GM10847 (cell line): ENCODE measurements around the gene TTC19.

Experiments
- POLR2A ChIP-seq: IDR thresholded peaks from 2 replicates; pipeline ENCODE4 v1.6.1; 2011; ENCODE audit not compliant: insufficient read length; ENCODE audit errors: extremely low read depth

Gene TTC19

DNA sequence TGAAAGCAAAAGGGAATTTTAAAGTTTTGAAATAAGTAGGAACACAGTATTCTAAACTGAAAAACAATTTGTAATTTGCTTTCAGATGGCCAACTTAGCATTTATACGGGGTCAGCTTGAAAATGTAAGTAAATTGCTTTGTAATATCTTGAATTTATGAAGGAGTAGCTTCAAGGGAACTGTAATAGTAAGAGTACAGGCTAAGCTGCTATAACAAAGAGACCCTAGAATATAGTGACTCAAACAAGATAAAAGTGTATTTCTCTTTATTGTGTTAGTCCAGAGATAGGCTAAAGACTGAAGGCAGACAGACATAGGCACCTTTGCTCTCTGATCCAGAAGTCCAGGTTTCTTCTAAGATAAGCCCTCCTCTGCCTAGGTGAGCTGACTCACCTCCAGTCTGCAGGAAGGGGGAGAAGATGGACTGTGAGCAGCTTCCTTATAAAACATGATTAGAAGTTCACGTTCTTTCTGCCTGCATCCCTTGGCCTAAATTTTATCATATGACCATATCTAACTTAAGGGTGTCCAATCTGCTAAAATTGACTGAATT, 3.2 kb downstream of the TTC19 start:
- no peak for TF ChIP-seq POLR2A

DNA sequence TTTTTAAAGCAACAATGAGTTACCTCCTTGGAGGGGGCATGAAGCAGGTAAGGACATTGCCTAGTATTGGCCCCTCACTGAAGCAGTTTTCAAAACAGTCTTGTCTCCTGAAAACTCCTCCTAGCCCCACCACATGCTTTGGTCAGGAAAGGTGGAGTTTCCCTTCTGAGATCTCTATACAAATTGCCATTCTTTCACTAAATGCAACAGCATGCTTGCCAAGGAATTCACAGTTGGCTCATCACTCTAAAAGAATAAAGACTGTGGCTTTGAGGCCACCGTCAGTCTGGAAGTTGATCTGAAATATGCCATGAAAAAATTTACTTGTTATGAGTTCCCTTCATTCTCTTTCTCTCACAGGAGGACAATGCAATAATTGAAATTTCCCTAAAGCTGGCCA, 4.2 kb downstream of the TTC19 start:
- no peak for TF ChIP-seq POLR2A

DNA sequence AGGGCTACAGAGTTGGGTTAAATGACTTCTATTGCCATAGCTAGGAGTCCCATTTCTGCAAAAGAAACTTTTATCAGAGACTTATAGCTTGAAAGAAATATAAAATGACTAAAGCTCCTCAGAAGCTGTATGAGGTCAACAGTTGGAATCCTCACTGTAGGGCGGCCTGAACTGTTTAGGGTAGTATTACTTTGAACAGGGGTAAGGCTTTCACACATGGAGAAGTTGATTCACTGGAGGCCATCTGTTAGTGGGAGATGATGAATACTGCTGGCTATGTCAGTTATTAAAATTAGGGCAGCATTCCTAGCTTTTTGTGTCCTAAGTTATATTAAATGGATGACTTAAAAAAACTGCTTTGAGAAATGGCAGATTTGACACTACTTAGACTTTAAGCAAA, 6.0 kb downstream of the TTC19 start:
- TF ChIP-seq POLR2A: no peak

DNA sequence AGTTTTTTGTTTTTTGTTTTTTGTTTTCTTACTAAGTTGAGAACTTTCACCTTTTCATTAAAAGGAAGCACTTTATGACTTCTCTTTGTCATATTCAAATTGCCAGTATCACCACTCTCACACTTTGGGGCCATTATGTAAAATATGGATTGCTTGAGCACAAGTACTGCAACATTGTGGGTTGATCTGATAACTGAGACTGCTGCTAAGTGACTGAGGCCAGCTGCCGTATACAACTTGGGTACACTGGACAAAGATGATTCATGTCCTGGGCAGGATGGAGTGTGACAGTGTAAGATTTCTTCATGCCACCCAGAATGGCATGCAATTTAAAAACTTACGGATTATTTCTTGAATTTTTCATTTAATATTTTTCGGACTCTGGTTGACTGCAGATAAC, 7.8 kb downstream of the TTC19 start:
- TF ChIP-seq POLR2A: no peak

DNA sequence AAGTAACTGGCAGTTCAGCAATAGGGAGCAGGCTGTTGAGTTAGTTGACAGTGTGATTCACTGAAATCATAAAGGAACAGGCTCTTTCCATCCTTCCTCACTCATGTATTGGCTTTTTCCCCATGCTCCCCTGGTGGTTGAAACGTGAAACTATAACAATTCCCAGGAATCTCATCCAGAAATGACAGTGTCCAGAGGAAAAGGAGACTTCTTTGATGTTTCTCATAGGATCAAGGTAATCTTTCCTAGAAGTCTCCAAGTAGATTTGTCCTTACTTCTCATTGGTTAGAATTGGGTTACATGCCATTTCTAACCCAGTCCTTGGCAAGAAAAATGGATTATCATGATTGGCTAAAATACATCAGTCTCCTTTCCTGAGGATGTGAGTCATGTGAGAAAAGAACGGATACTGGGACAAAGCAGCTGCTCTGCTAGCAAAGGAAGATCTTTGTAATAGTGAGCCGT, 14.4 kb downstream of the TTC19 start:
- TF ChIP-seq POLR2A: no peak

DNA sequence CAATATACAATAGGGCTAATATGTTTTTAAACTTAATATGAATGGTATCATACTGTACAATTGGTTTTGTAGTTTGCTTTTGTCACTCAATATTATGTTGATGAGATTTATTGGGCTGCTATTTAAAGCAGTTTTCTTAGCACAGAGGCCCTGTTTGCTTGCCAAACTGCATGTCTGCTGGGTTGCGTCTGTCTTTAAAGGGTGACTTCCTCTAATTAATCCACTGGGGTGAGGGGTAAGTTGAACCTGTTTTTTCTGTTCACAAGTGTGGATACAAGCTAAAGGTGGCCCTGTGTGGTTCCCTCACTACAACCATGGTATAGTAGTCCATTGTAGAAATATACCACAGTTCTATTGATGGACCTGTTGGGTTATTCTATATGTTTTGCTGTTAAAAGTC, 19.7 kb downstream of the TTC19 start:
- no peak for TF ChIP-seq POLR2A

DNA sequence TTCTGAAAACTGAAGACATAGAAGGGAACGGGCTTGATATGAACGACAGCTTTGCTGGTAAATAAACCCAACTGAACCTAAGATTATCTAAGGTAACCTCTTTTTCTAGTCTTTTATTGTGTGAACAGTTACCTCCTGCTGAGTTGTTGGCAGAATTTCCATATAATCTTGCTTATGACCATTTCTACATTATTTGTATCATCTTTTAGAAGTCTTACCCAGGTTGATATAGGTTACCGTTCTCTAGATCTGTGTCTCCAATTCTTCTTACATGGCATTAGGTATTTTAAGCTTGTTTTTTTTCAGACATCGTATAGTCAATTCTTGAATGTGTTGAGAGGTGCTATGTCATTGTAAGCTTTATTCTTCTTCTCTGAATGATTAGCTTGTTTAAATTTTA, 24.3 kb downstream of the TTC19 start:
- no peak for TF ChIP-seq POLR2A

DNA sequence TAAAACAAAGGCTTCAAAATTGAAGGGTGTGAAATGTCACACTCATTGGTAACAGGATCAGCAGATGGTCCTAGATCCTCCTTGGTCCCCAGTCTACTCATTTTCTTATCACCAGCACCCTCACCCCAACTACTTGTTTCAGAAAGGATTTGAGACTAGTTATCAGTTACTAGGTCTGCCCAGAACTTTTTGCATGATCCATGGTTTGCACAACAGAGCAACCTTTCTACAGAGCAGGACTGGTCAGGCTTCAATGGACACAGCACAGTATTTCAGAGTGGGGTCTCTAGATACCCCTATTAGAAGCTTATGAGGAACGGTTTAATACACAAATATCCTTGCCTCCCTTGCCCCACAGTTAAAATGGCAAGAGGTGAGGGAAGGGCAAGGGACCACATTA, 25.6 kb downstream of the TTC19 start:
- no peak for TF ChIP-seq POLR2A

DNA sequence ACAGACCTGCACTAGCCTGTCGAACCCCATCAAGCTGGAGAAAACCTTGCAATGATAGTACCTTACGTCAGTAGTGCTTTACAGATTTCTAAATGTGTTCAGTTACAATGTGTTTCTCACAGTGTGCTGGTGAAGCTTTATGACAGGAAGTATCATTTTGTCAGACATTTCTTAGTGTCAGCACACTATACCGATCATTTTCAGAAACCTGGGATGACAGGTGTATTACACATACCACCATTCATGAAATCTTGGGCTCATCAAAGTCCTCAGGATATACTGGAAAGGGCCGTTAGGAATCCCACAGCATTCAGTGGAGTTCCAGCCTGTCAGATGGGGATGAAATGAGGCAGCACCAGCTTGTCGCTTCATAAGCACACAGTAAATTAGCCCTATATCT, 27.3 kb downstream of the TTC19 start:
- TF ChIP-seq POLR2A: no peak

DNA sequence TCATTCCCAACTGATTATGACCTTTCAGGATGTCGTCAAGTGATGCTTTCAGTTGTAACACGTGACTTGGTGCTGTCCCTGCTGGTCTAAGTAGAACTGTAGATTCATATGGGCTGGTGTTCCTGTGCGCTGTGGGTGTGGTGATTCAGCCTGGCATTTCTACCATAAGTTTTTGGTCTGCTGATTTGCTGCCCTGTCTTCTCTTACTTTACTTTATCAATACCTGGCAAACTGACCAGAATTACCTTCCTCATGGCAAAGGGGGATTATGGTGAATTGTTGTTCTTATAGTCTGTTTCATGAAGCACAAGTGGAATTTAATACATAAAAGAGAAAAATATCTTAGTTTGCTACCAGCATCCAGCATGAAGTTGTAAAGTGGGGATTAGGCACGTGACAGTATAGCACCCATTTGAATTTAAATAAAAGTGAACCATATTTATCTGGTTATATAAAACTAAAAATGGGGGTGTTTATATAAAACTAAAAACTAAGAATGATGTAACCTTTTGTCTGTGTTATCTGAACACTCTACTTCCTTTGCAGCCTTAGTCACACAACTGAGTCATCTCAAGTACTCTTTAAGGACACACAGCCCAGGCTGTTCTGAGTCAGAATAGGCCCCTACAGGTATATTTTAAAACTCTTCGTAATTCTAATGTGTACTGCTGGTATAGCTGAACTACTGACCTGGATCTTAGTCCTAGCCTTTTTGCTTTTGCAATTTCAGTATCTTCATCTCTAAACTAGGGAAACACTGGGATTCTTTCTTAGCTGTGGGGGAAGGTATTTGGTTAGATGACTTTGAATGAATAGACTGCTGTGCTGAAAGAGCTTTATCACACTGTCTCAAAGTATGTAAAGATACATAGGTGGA, 28.3 kb downstream of the TTC19 start:
- TF ChIP-seq POLR2A: no peak

DNA sequence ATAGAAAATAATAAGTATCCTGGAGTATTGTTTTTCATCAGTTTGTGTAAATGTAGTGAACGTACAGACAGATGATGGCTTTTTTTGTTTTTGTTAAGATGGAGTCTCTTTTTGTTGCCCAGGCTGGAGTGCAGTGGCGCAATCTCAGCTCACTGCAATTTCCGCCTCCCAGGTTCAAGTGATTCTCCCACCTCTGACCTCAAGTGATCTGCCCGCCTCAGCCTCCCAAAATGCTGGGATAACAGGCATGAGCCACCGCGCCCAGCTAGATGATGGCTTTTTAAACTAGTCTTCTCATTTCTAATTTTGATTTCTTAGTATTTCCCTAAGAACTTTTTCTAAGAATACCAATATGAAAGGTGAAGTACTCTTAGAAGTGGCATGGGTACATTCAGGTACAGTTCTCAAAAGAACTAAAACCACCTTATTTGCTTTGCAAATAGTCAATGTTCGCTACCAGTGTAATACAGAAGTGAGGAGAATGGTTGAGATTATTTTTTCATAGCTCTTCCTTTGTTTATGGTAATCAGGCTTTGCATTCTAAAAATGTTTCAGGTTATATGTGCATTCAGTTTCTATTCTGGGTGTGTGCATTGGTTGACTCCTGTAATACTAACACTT, 34.2 kb downstream of the TTC19 start:
- TF ChIP-seq POLR2A: no peak

DNA sequence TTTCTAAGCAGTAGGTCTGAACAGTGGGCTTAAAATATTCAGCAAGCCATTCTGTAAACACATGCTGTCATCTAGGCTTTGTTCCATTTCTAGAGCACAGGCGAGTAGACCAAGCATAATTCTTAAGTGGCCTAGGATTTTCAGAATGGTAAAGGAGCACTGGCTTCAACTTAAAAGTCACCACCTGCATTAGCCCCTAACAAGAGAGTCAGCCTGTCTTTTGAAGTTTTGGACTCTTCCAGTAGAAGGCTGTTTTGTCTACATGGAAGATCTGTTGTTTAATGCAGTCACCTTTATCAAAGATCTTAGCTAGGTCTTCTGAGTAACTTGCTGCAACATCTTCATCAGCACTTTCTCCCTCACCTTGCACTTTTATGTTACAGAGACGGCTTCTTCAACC, 36.6 kb downstream of the TTC19 start:
- TF ChIP-seq POLR2A: no peak

DNA sequence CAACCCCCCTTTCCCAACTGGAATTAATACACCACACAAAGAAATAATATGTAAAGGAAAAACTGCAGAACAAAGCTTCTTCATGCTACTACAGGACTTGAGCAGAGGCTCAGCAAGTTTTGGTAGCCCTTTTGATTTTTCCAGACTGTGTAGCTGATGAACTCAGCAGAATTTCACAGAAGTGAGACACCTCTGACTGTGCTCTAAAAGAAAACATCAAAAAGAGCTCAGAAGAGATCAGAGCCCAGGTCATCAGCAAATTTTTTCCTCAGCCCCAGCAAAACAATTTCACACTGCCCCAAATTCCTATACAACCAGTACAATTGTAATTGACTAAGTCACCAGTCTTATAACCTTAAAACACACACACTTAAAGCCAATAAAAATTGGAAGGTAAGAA, 38.0 kb downstream of the TTC19 start:
- TF ChIP-seq POLR2A: no peak

DNA sequence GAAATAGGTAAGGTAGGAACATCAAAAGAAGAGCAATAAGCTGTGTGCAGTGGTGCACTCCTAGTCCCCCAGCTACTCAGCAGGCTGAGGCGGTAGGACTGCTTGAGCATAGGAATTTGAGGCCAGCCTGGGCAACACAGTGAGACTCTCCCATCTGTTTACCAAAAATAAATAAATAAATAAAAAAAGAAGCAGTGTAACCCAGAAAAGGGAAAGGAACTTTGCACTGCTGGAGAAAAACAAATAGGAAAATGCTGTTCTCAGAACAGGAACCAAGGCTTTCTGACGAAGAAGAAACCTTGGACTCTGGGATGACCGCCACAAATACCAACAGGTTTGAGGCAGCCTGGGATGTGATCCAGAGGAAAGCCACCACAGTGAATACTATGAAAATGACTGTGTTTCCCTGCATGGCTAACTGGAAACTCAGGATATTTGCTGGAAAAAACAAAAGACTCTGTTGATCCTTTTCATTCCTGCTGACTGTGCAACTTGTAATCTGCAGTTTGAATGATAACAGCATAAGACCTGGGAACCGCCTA, 41.2 kb downstream of the TTC19 start:
- TF ChIP-seq POLR2A: no peak

DNA sequence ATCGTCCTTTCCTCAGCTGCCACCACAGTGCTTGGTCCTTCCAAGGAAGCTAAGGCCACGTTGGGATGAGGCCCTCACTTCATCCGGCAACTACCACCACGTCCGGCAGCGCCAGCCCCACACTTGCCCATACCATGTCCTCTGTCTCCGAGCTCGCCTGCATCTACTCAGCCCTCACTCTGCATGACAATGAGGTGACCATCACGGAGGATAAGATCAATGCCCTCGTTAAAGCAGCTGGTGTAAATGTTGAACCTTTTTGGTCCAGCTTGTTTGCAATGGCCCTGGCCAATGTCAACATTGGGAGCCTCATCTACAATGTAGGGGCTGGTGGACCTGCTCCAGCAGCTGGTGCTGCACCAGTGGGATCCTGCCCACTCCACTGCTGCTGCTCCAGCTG, 44.9 kb downstream of the TTC19 start:
- no peak for TF ChIP-seq POLR2A

DNA sequence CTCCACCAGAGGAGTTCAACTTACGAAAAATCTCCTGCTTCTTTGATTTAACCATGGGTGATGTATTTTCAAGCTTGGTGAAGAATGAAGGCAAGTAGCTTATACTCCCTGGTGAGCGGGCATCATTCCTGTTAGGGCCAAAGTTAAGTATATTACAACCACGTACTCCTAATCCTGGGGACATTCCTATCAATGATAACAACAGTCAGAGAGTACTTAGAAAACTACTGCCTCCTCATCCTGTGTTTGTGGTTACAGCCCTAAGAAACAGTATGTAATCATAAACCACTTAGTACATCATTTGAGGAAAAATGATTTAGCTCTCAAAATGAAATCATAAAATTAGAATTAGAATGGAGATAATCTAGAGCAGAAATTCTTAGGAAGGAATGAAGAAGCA, 47.3 kb downstream of the TTC19 start:
- no peak for TF ChIP-seq POLR2A

DNA sequence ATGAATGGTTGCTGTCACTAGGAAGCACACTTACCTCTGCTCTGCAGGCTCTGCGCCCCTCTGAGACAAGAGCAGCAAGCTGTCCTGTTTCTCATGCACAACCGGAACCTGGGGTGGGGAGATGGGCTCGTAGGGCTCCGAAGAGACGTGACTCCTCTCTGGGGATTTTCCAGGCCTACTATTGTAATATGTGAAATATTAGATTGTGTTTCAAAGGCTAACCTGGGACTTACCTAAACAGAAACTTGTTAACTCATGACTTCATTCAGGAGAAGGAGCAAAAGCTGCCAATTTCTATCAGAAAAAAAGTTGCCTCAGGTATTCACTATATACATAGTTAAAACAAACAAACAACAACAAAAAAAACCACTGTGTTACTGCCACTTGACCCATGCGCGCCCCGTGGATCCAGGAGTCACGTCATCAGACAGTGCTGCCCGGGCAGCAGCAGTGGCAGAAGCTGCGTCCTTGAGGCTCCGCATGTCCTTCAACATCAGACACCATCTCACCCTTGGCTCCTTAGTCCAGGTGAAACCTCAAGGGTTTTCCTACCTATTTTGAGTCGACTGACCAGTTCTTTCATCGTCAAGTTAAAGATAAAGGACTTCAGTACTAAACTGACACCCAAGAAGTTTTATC, 49.3 kb downstream of the TTC19 start:
- no peak for TF ChIP-seq POLR2A
